ENCODE results near the gene ZBTB46. TPM values are rescaled to one million over a fixed set of nuclear protein-coding genes. Genes with fewer than 3 reads are reported as not detected.

Gene ZBTB46
- total RNA-seq, 3 donors from 2014 or later = 8.2 to 18.7 (median 10.7) TPM

GRCh38 chr20:63844511-63844991, 13.5 kb upstream of the ZBTB46 start:
- TF ChIP-seq POLR2A (IDR thresholded peaks at IDR 0.05) = no peak
- no peak for TF ChIP-seq POLR2AphosphoS5 (IDR thresholded peaks at IDR 0.05)
- TF ChIP-seq, protein P1, sequence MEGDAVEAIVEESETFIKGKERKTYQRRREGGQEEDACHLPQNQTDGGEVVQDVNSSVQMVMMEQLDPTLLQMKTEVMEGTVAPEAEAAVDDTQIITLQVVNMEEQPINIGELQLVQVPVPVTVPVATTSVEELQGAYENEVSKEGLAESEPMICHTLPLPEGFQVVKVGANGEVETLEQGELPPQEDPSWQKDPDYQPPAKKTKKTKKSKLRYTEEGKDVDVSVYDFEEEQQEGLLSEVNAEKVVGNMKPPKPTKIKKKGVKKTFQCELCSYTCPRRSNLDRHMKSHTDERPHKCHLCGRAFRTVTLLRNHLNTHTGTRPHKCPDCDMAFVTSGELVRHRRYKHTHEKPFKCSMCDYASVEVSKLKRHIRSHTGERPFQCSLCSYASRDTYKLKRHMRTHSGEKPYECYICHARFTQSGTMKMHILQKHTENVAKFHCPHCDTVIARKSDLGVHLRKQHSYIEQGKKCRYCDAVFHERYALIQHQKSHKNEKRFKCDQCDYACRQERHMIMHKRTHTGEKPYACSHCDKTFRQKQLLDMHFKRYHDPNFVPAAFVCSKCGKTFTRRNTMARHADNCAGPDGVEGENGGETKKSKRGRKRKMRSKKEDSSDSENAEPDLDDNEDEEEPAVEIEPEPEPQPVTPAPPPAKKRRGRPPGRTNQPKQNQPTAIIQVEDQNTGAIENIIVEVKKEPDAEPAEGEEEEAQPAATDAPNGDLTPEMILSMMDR (IDR thresholded peaks at IDR 0.05) = no peak
- H3K27ac ChIP-seq = no peak overlapping the region
- no peak for DNase-seq (ENCODE audit: low spot score in 2 of 2)
- no peaks in the 10 kb centered on the region for H3K27me3 ChIP-seq
- H3K9me3 ChIP-seq = no peaks in the 10 kb centered on the region
- no peaks in the 10 kb centered on the region for H3K36me3 ChIP-seq
- intact Hi-C loops (cut with DNase I; ENCODE audit: low total_unique reads) = no loop called here
- no peak overlapping the region for H3K4me3 ChIP-seq
- H3K4me1 ChIP-seq = peaks cover 0 to 3% of the 10 kb centered on the region in 2 donors

DNA sequence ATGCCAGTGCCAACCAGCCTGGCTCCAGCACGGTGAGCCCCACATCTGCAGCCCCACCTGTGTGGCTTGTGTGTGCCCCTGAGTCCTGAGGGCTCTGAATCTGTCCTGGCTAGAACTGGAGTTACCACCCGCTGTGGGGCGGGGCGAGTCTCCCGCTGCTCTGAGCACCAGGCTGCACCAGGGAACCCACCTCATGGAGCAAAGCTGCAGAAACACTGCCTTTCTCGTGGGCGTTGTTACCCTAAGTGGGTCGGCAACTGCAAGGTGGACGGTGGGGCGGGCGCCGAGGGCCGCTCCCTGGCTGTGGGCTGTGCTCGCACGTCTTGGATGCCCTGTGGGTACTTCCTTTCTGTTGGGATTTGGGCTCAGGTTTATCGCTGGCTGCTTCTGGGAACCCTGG, 12.7 kb upstream of the ZBTB46 start:
- Histone ChIP-seq H3K27me3 (no peaks in the 10 kb centered on the region), H3K36me3 (no peaks in the 10 kb centered on the region), H3K4me1 (peaks cover 0 to 3% of the 10 kb centered on the region in 2 donors), H3K27ac (no peak overlapping the region), H3K4me3 (no peak overlapping the region), H3K9me3 (no peaks in the 10 kb centered on the region)
- no peak for DNase-seq (ENCODE audit: low spot score in 2 of 2)
- intact Hi-C loops (cut with DNase I; ENCODE audit: low total_unique reads) = no loop called here
- TF ChIP-seq, protein P1 (IDR thresholded peaks at IDR 0.05) = no peak
- TF ChIP-seq POLR2AphosphoS5 (IDR thresholded peaks at IDR 0.05) (no peak), POLR2A (IDR thresholded peaks at IDR 0.05) (no peak)

DNA sequence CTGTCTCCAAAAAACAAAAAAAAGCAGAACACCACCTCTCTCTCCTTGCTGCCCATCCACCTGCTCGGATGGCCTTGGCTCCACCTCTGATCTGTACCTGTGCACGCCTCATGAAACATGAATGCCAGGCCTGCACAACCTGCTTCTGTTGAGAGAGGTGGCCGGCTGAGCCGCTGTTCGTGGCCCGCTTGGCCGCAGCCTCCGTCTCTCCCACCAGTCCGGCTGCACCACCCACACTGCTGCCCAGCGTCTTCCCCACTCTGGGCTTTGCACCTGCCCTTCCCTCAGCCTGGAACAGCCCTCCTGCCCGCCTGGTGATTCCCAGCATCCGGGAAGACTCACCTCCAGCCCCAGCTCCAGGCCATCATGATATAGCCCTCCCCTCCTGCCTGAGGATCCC, 12.2 kb upstream of the ZBTB46 start:
- DNase-seq (ENCODE audit: low spot score in 2 of 2) = no peak
- H3K27ac ChIP-seq = no peak overlapping the region
- H3K9me3 ChIP-seq = no peaks in the 10 kb centered on the region
- no peaks in the 10 kb centered on the region for H3K27me3 ChIP-seq
- H3K36me3 ChIP-seq = no peaks in the 10 kb centered on the region
- peaks cover 0 to 3% of the 10 kb centered on the region in 2 donors for H3K4me1 ChIP-seq
- no peak overlapping the region for H3K4me3 ChIP-seq
- intact Hi-C loops (cut with DNase I; ENCODE audit: low total_unique reads) = no loop called here
- TF ChIP-seq, protein P1 (IDR thresholded peaks at IDR 0.05) = no peak
- no peak for TF ChIP-seq POLR2AphosphoS5 (IDR thresholded peaks at IDR 0.05)
- TF ChIP-seq POLR2A (IDR thresholded peaks at IDR 0.05) = no peak

- intact Hi-C loops (cut with DNase I; ENCODE audit: low total_unique reads) = no loop called here
- DNase-seq (ENCODE audit: low spot score in 2 of 2) = no peak
- no peak overlapping the region for H3K4me3 ChIP-seq
- no peaks in the 10 kb centered on the region for H3K27me3 ChIP-seq
- H3K27ac ChIP-seq = no peak overlapping the region
- H3K9me3 ChIP-seq = no peaks in the 10 kb centered on the region
- TF ChIP-seq, protein P1 (IDR thresholded peaks at IDR 0.05) = no peak
- TF ChIP-seq POLR2A (IDR thresholded peaks at IDR 0.05) (no peak), POLR2AphosphoS5 (IDR thresholded peaks at IDR 0.05) (no peak)
- peaks cover 0 to 3% of the 10 kb centered on the region in 2 donors for H3K4me1 ChIP-seq
- no peaks in the 10 kb centered on the region for H3K36me3 ChIP-seq
These were observed 11.2 kb upstream of the ZBTB46 start for GRCh38 chr20:63842258-63842657.

- H3K27ac ChIP-seq = no peak overlapping the region
- TF ChIP-seq POLR2A (IDR thresholded peaks at IDR 0.05) (no peak), POLR2AphosphoS5 (IDR thresholded peaks at IDR 0.05) (no peak)
- TF ChIP-seq, protein P1 (IDR thresholded peaks at IDR 0.05) = no peak
- no peak overlapping the region for H3K4me3 ChIP-seq
- no peaks in the 10 kb centered on the region for H3K27me3 ChIP-seq
- H3K4me1 ChIP-seq = no peaks in the 10 kb centered on the region
- intact Hi-C loops (cut with DNase I; ENCODE audit: low total_unique reads) = no loop called here
- no peak for DNase-seq (ENCODE audit: low spot score in 2 of 2)
- H3K36me3 ChIP-seq = no peaks in the 10 kb centered on the region
- no peaks in the 10 kb centered on the region for H3K9me3 ChIP-seq
These were observed 9.4 kb upstream of the ZBTB46 start for GRCh38 chr20:63840405-63840828.
